Keratinocyte (primary cell): ENCODE data around the gene SHROOM4. TPM values are rescaled to one million over a fixed set of nuclear protein-coding genes. Genes with fewer than 3 reads are reported as not detected.

ENCODE experiments used
- DNase-seq: peaks from one replicate; pipeline ENCODE4 v3.0.0-alpha.2; 2011; ENCODE audit warnings: low read depth, missing footprints, low spot score
- FAIRE-seq: peaks from 2 replicates; lab custom pipeline; 2011; peaks lifted over from hg19 to GRCh38; lab: Jason Lieb, UNC
- H2AFZ ChIP-seq: 2 replicates; pipeline ENCODE4 v1.6.0; 2012; ENCODE audit warnings: low read length, control low read depth, inconsistent platforms; ENCODE audit not compliant: control insufficient read depth
- H3K27ac ChIP-seq: 2 replicates; pipeline ENCODE4 v1.5.1; 2011; ENCODE audit warnings: low read length; ENCODE audit not compliant: control insufficient read depth, insufficient read depth
- H3K27me3 ChIP-seq: 3 replicates; pipeline ENCODE4 v1.6.0; 2011; ENCODE audit warnings: low read length; ENCODE audit not compliant: control insufficient read depth, insufficient read depth; ENCODE audit errors: extremely low read depth
- H3K36me3 ChIP-seq, 2 experiments: 2 replicates in 1 of 2; 3 replicates in 1 of 2; pipeline ENCODE4 v1.5.1; 2011; ENCODE audit warnings: low read length in 2 of 2, mild to moderate bottlenecking in 1 of 2; ENCODE audit not compliant: control insufficient read depth in 2 of 2, insufficient read depth in 2 of 2; ENCODE audit errors: extremely low read depth in 1 of 2
- H3K4me1 ChIP-seq: 3 replicates; pipeline ENCODE4 v1.5.1; 2011; ENCODE audit warnings: low read length; ENCODE audit not compliant: control insufficient read depth, insufficient read depth; ENCODE audit errors: extremely low read depth
- H3K4me2 ChIP-seq: 3 replicates; pipeline ENCODE4 v1.6.0; 2011; ENCODE audit warnings: low read depth, low read length; ENCODE audit not compliant: control insufficient read depth, insufficient read depth; ENCODE audit errors: extremely low read depth
- H3K4me3 ChIP-seq, 3 experiments: fragments of 200-600 bp in 1 of 3; sonication (generic) in 1 of 3; 2 replicates in 2 of 3; 3 replicates in 1 of 3; pipeline ENCODE4 v1.5.1; 2011 to 2016; ENCODE audit warnings: low read length in 3 of 3, mild to moderate bottlenecking in 3 of 3, control low read depth in 2 of 3, inconsistent platforms in 1 of 3, low read depth in 1 of 3, mixed read lengths in 1 of 3, mixed run types in 1 of 3, moderate library complexity in 1 of 3; ENCODE audit not compliant: control insufficient read depth in 2 of 3, insufficient read depth in 2 of 3; ENCODE audit errors: extremely low read depth in 1 of 3
- H3K79me2 ChIP-seq: 2 replicates; pipeline ENCODE4 v1.6.0; 2012; ENCODE audit warnings: low read length; ENCODE audit not compliant: control insufficient read depth, insufficient read depth
- H3K9ac ChIP-seq: 3 replicates; pipeline ENCODE4 v1.6.0; 2011; ENCODE audit warnings: low read length; ENCODE audit not compliant: control insufficient read depth, insufficient read depth; ENCODE audit errors: extremely low read depth
- H3K9me1 ChIP-seq: 3 replicates; pipeline ENCODE4 v1.6.0; 2011; ENCODE audit warnings: low read length; ENCODE audit not compliant: control insufficient read depth, insufficient read depth; ENCODE audit errors: extremely low read depth
- H3K9me3 ChIP-seq: 2 replicates; pipeline ENCODE4 v1.5.1; 2012; ENCODE audit warnings: low read depth, low read length; ENCODE audit not compliant: control insufficient read depth
- H4K20me1 ChIP-seq: 3 replicates; pipeline ENCODE4 v1.6.0; 2011; ENCODE audit warnings: low read length; ENCODE audit not compliant: control insufficient read depth, insufficient read depth; ENCODE audit errors: extremely low read depth
- CTCF ChIP-seq, 3 experiments: IDR thresholded peaks in 1 of 3; conservative IDR thresholded peaks in 1 of 3; optimal IDR thresholded peaks in 1 of 3; 2 replicates in 2 of 3; 3 replicates in 1 of 3; pipeline versions ENCODE3 to v1.5.1; 2011; ENCODE audit warnings: low read length in 3 of 3, mild to moderate bottlenecking in 3 of 3, moderate library complexity in 2 of 3, control low read depth in 1 of 3, inconsistent platforms in 1 of 3; ENCODE audit not compliant: insufficient read depth in 2 of 3; ENCODE audit errors: extremely low read depth in 1 of 3
- EZH2 ChIP-seq: IDR thresholded peaks from one replicate; pipeline ENCODE4 v1.6.1; 2012; ENCODE audit warnings: inconsistent platforms, mild to moderate bottlenecking, low read length, moderate library complexity
- dilution Hi-C: fragments of 300-500 bp; cut with MboI; formaldehyde crosslinking; loops from one replicate; pipeline ENCODE4 v1.7.0; 2020; ENCODE audit warnings: low sequenced_read_pairs; ENCODE audit not compliant: extremely low pct_ligation_motif_present
- polyA plus RNA-seq, 5 experiments: library from polyadenylated mRNA; depleted of rRNA in 3 of 5; stranded (reverse) in 3 of 5; stranded (forward) in 1 of 5; unstranded in 1 of 5; fragments of >200 nt; gene quantifications; 1 replicate in 1 of 5; 2 replicates in 3 of 5; 3 replicates in 1 of 5; pipeline versions ENCODE4 v1.2.1 to v1.2.3, GENCODE V29; 2011 to 2012; ENCODE audit warnings: missing spikeins in 2 of 5, low read depth in 1 of 5, low replicate concordance in 1 of 5

SHROOM4 gene
- polyA plus RNA-seq, 1 donor (not counting 4 experiments of a cell fraction or from before 2014, with no cell fraction given), result 0.50 TPM

GRCh38 chrX:50853399-50853798, 39.4 kb upstream of the SHROOM4 start:
- H3K79me2 ChIP-seq, result no peaks in the 10 kb centered on the region
- H3K9ac ChIP-seq, result no peak overlapping the region
- H3K9me1 ChIP-seq, result no peaks in the 10 kb centered on the region
- H3K4me3 ChIP-seq, result no peak overlapping the region
- no peaks in the 10 kb centered on the region for H3K4me1 ChIP-seq
- no peaks in the 10 kb centered on the region for H4K20me1 ChIP-seq
- no peaks in the 10 kb centered on the region for H3K27me3 ChIP-seq
- DNase-seq, result no peak
- dilution Hi-C loops, result no loop called here
- H2AFZ ChIP-seq, result no peak overlapping the region
- TF ChIP-seq EZH2 (no peak), CTCF (optimal IDR thresholded peaks at IDR 0.05 in 1 of 3, IDR thresholded peaks at IDR 0.05 in 1 of 3, conservative IDR thresholded peaks at IDR 0.05 in 1 of 3; ENCODE audit: extremely low read depth in 1 of 3, insufficient read depth in 2 of 3, low read length in 3 of 3) (no peak)
- H3K4me2 ChIP-seq, result no peak overlapping the region
- H3K9me3 ChIP-seq, result no peaks in the 10 kb centered on the region
- no peak overlapping the region for H3K27ac ChIP-seq
- FAIRE-seq, result no peak
- no peaks in the 10 kb centered on the region for H3K36me3 ChIP-seq

GRCh38 chrX:50852524-50852923, 38.5 kb upstream of the SHROOM4 start:
- no peak for FAIRE-seq
- dilution Hi-C loops, result no loop called here

More at GRCh38 chrX:50852524-50852923, 38.5 kb upstream of the SHROOM4 start:
- Histone ChIP-seq H3K9me3 (no peaks in the 10 kb centered on the region), H2AFZ (no peak overlapping the region), H3K9me1 (no peaks in the 10 kb centered on the region), H4K20me1 (no peaks in the 10 kb centered on the region), H3K27ac (no peak overlapping the region), H3K4me2 (no peak overlapping the region), H3K36me3 (no peaks in the 10 kb centered on the region), H3K79me2 (no peaks in the 10 kb centered on the region), H3K4me3 (no peak overlapping the region), H3K4me1 (no peaks in the 10 kb centered on the region), H3K9ac (no peak overlapping the region), H3K27me3 (no peaks in the 10 kb centered on the region)
- TF ChIP-seq EZH2 (no peak), CTCF (optimal IDR thresholded peaks at IDR 0.05 in 1 of 3, IDR thresholded peaks at IDR 0.05 in 1 of 3, conservative IDR thresholded peaks at IDR 0.05 in 1 of 3; ENCODE audit: extremely low read depth in 1 of 3, insufficient read depth in 2 of 3, low read length in 3 of 3) (no peak)
- DNase-seq, result no peak
